ENCODE results near the gene CFAP74. TPM values are rescaled to one million over a fixed set of nuclear protein-coding genes. Genes with fewer than 3 reads are reported as not detected.

CFAP74 gene
- total and polyA plus RNA-seq, 3 donors from 2014 or later: 16.4 to 25.5 (median 24.9) TPM

- DNase-seq: no peak
- H3K4me3 ChIP-seq: no peak overlapping the region
- no peak overlapping the region for H3K27ac ChIP-seq
- TF ChIP-seq POLR2A (IDR thresholded peaks at IDR 0.05) (no peak), CTCF (IDR thresholded peaks at IDR 0.05) (no peak)
- no peaks in the 10 kb centered on the region for H3K9me3 ChIP-seq
- peaks cover 4% of the 10 kb centered on the region for H3K4me1 ChIP-seq
- WGBS, 2 donors: 91 to 94% methylated on average over 18 to 28 of the region's 28 CpGs
- no peaks in the 10 kb centered on the region for H3K36me3 ChIP-seq (ENCODE audit: low read depth, missing control alignments)
- intact Hi-C loops (cut with DNase I; ENCODE audit: low total_unique reads): loop anchor here (5.0 kb wide), 1 partner anchor 103 kb away; no protein-coding TSS in a partner anchor
- no peaks in the 10 kb centered on the region for H3K27me3 ChIP-seq
These were observed 64.1 kb downstream of the CFAP74 start for GRCh38 chr1:1939296-1940122.

- TF ChIP-seq CTCF (IDR thresholded peaks at IDR 0.05): no peak
- no peak for TF ChIP-seq POLR2A (IDR thresholded peaks at IDR 0.05)
- H3K27ac ChIP-seq: no peak overlapping the region
- no peaks in the 10 kb centered on the region for H3K27me3 ChIP-seq
- no peaks in the 10 kb centered on the region for H3K9me3 ChIP-seq
- DNase-seq: no peak
- H3K36me3 ChIP-seq (ENCODE audit: low read depth, missing control alignments): no peaks in the 10 kb centered on the region
- no peaks in the 10 kb centered on the region for H3K4me1 ChIP-seq
- intact Hi-C loops (cut with DNase I; ENCODE audit: low total_unique reads): no loop called here
- no peak overlapping the region for H3K4me3 ChIP-seq
- WGBS, 2 donors: 83 to 88% methylated on average over 18 to 24 of the region's 24 CpGs
These were observed 64.8 kb downstream of the CFAP74 start for GRCh38 chr1:1938613-1939295.

- no peak for TF ChIP-seq CTCF (IDR thresholded peaks at IDR 0.05)
- TF ChIP-seq POLR2A (IDR thresholded peaks at IDR 0.05): no peak
- DNase-seq: no peak
- no peaks in the 10 kb centered on the region for H3K9me3 ChIP-seq
- H3K36me3 ChIP-seq (ENCODE audit: low read depth, missing control alignments): no peaks in the 10 kb centered on the region
- WGBS, 2 donors: 75 to 76% methylated on average over 6 of the region's 6 CpGs
- intact Hi-C loops (cut with DNase I; ENCODE audit: low total_unique reads): no loop called here
- no peak overlapping the region for H3K27ac ChIP-seq
- H3K4me3 ChIP-seq: no peak overlapping the region
- no peaks in the 10 kb centered on the region for H3K4me1 ChIP-seq
- H3K27me3 ChIP-seq: no peaks in the 10 kb centered on the region
These were observed 65.4 kb downstream of the CFAP74 start for GRCh38 chr1:1938276-1938573.

DNA sequence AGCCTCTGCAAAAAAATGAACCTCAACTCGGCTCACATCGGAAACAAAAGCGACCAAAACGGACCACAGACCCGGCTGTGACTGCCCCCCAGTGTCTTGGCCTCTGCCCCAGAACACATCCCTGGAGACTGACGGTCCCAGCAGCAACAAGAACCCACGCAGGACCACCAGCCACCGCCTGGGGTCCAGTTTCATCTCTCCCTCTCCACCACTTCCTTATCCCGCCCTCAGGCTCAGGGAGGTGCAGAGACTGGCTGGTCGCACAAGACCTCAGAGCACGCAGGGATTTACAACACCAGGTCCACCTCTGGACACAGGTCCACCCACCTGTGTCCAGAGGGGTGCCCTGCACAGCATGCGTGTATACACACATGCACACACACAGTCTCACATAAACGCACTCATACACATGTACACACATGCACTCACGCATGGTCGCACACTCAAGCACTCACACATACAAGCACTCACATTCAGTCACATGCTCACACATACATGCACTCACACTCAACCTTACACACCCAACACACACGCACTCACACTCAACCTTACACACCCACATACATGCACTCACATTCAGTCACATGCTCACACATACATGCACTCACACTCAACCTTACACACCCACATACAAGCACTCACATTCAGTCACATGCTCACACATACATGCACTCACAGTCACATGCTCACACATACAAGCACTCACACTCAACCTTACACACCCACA lies 65.9 kb downstream of the CFAP74 start:
- Histone ChIP-seq H3K27me3 (no peaks in the 10 kb centered on the region), H3K4me1 (no peaks in the 10 kb centered on the region), H3K27ac (no peak overlapping the region), H3K9me3 (no peaks in the 10 kb centered on the region), H3K4me3 (no peak overlapping the region), H3K36me3 (ENCODE audit: low read depth, missing control alignments) (no peaks in the 10 kb centered on the region)
- 49 to 68% methylated on average over 13 to 16 of the region's 16 CpGs for WGBS, 2 donors
- DNase-seq: no peak
- TF ChIP-seq POLR2A (IDR thresholded peaks at IDR 0.05): no peak
- TF ChIP-seq CTCF (IDR thresholded peaks at IDR 0.05): no peak
- intact Hi-C loops (cut with DNase I; ENCODE audit: low total_unique reads): no loop called here

Data from testis (tissue), 3 donors.